ENCODE measurements around the gene KBTBD2.
A peak's percentile ranks its signal among the peaks of the same experiment; 100 is the strongest.
"Not testable (repeated sequence)": the region's sequence is repeated elsewhere in the genome, so short reads cannot be mapped to it uniquely, and the experiment has no call there.

KBTBD2 gene

DNA sequence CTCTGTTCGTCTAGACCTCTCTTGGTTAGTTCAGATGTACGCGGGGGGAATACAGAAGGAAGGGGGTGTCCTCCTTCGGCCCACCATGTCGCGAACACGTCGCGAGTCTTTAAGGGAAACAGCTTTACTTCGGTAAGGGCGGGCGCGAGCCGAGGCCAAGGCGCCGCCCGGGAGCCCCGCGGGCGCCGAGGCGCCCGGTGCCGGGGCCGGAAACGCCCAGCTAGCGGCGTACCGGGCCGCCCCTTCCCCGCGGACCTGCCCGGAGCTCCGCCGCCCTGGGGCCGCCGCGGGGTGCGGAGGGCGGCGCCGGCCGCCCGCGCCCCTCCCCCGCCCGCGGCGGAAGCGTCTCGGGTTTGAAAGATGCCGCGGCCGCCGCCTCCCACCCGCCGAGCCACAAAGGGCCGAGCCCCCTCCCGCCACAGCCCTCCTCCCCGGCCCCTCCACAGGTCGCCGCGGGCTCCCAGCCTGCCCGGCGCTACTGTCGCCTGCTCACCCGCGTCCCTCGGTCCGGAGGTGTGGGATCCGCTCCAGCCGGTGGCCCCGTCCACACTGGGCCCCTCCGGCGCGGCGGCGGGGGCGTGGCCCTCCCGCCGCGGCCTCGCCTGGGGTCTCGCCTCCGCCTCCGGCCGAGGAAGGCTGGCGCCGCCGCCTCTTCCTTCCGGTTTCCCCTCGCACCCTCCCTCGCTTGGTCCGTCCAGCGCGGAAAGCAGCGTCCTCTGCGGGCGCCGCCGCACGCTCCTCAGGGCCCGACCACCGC is at the start of gene KBTBD2:
TSS of gene KBTBD2 (minus strand) at position 718 of the 757 bp plus-strand sequence. CDS start 12,156 bp downstream, outside the sequence.
- peak; percentile 90 for DNase-seq

DNA sequence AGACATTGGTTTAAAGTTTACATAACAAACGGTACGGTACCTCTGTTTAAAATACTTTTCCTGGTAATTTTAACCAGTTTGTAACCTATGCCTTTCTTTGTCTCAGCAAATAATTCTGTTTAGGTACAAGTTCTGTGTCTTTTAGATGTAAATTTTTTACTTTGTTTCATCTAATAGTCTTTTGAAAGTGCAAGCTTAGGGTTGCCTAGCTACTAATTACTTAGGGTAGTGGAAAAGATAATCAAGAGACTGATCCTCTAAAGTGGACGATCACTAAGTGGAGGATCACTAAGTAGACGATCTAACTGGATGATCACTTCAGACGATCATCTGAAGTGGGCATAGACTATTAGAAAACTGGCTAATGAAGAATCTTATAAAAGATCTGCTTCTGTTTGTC is 49.6 kb upstream of the KBTBD2 start:
- no peak for DNase-seq

DNA sequence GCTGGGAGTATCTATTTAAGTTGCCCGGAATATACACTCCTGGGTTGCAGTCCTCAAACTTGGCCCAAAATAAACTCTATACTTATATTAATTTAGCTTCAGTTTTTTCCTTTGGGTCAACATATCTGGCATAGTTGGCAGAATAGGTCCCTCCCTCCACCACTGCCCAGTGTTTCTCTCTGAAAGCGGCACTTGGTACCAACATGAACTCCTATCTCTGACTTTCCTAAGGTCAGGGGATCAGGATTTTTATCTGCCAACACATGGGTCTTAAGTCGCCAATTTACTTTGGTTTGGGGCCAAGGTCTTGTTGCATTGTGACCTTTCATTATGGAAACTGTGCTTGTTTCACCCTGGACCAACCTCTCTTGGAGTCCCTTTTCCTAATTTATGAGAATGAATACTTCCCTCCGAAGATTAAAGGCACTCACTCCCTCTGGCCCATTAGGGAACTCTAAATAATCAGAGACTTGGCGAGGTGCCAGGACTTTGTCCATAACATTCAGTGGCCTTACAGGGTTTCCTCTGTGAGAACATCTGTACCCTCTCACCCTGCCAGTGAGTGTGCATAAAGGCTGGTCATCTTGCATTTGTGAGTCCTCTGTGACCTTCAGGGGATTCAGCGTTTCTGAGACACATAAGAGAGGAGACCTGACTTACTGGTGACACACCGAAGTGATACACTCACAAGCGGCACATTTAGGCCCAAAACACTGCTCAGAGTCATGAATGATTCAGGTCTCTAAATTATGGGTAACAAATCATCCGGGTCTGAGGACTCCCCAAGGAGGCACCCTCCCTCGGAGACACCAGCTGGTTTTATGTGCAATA is 46.0 kb upstream of the KBTBD2 start:
- no peak for DNase-seq

- no peak for DNase-seq
These were observed 45.1 kb upstream of the KBTBD2 start for GRCh38 chr7:32936689-32937088.

DNA sequence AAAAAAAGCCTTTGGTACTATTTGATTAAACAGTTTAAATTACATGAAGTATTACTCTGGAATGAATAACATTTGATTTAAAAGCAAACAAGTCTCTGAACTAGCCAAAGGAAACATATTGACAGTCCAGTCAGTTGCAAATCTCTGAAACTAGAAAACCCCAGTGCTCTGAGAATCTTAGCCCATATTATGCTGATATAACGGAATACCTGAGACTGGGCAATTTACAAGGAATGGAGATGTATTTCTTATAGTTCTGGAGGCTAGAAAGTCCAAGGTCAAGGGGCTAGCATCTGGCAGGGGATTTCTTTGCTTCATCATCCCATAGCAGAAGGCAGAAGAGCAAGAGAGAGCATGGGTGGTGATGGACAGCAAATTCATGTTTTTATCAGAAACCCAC is 44.0 kb upstream of the KBTBD2 start:
- DNase-seq, result no peak

GRCh38 chr7:32930378-32930777 is 38.8 kb upstream of the KBTBD2 start:
- DNase-seq, result no peak

DNA sequence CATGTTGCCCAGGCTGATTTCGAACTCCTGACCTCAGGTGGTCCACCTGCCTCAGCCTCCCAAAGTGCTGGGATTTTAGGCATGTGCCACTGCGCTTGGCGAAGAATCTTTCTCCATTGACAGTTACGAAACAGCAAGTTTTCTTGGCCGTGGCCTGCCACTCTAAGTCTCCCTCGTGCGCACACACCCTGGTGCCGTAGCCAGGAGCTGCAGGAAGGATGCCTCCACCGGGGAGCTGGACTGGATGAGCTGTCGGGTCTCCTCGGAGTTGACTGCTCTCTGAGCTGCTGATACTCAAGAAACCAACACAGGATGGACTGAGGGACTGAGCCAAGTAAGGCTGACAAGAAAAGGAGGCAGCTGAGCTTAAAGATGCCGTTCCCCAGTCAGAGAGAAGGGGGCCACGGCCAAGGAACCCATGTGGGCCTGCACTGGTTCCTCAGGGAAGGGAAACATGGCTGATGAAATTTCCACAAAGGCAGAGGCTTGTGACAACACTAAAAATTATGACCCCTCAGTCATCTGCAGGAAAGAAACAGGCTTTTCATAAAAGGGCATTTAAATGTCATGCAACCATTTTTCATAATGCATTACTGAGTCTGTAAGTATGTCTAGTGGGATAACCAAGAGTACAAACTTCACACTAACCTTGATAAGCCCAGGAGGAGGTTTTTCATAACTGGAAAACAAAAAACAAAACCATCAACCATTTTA is 38.0 kb upstream of the KBTBD2 start:
- DNase-seq, result no peak

DNA sequence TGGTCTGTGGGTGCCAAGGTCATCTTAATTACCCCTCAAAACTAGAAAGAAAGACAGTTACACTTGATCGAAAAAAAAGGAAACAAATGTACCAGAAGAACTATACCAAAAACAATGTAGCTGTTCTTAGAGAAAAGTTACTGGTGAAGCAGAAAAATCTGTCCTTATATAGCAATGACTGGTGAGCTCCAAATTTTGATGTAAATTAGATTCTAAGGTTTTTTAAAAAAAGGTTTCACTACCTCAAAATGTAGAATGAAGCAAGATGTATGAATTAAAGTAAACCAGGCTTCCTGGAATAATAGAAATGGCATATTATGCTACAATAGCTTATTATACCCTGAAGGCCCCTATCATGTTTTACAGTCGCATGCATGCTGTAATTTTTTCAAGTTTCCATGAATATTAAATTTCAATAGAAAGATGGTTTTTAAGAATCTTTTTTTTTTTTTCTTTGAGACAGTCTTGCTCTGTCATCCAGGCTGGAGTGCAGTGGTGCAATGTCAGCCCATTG is 37.3 kb upstream of the KBTBD2 start:
- DNase-seq, result no peak

GRCh38 chr7:32921896-32922295 is 30.3 kb upstream of the KBTBD2 start:
- DNase-seq, result no peak

DNA sequence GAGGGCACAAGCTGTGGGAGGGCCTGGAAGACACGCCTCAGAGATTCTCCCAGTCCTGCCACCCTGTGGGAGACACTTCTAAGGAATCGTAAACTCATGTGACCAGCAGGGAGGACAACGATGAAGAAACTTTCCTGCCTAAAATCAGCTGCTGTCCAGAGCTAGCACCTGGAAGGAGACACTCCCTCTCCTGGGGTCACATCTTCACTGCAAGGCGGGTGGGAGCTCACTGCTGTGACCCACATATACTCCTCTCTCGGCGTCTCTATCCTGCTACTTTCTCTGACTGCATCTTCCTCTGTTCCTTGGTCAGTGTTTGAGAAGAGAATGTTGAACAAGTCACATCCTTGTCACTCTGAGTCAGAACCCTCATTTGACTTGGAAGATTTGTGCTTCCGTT is 25.4 kb upstream of the KBTBD2 start:
- DNase-seq, result not testable (repeated sequence)

DNA sequence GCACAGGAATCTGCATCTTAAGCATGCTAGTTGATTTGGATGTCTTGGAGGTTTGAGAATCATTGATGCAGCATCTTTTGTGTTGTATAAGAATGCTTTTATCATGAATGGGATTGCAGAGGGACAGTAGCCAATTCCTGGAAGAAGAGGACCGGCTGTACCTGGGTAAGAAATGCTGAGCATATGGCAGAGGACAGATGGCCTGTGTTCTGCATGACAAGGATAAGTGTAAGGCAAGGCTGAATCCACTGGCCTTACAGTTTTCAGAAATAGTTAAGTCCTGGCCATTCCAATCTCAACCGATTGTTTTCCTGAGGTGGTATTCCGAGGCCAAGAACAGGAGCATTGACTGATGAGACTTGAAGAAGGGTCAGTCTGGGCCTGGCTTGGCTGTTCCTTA is 24.4 kb upstream of the KBTBD2 start:
- DNase-seq, result no peak

GRCh38 chr7:32915041-32915536 is 23.5 kb upstream of the KBTBD2 start:
- no peak for DNase-seq

DNA sequence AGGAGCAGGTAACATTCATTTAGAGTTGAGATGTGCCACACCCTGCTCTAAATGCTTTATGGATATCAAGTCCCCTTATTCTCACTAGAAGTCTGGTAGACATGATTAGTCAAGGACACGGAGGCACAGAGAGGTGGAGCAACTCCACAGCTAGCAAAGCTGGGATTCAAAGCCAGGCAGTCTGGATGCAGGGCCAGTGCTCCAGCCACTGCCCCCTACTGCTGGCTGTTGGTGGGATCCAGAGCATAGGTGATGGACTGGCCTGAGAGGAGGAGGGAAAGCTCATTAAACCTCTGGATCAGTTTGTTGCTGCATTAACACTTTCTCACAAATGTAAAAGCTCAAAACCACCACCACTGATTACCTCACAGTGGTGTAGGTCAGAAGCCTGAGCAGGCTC is 22.6 kb upstream of the KBTBD2 start:
- DNase-seq, result no peak

GRCh38 chr7:32910195-32910594 is 18.6 kb upstream of the KBTBD2 start:
- DNase-seq, result no peak

- peak; percentile 93 for DNase-seq
These were observed 13.7 kb upstream of the KBTBD2 start for GRCh38 chr7:32905175-32905662.

DNA sequence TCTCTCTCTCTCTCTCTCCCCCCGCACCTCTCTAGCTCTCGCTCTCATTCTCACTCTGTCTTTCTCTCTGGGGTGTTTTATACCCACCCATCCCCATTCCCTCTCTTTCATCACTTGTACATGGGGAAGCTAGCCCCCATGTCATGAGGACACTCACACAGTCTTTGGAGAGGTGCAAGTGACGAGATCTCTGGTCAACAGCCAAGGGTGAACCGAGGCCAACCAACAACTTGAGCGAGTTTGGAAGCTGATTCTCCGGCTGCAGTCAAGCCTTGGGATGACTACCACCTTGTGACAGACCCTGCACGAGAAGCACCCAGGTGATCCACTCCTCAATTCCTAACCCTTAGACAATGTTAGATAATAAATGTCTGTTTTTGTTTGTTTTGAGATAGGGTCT is 10.1 kb upstream of the KBTBD2 start:
- DNase-seq, result no peak

- DNase-seq, result no peak
These were observed 9.0 kb upstream of the KBTBD2 start for GRCh38 chr7:32900433-32900995.

DNA sequence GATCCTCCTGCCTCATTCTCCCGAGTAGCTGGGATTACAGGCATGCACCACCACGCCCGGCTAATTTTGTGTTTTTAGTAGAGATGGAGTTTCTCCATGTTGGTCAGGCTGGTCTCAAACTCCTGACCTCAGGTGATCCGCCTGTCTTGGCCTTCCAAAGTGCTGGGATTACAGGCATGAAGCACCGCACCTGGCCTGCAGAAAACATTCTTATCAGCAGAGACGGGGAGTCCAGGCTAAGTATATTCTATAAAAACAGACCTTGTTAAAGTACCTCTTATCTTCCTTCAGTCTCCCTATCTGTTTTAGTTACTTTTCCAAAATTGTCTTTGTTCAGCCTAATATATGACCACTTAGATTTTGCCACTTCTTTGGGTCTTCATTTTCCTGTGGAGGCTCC is 5.8 kb upstream of the KBTBD2 start:
- not testable (repeated sequence) for DNase-seq

- DNase-seq, result no peak
These were observed 5.2 kb upstream of the KBTBD2 start for GRCh38 chr7:32896564-32897347.

DNA sequence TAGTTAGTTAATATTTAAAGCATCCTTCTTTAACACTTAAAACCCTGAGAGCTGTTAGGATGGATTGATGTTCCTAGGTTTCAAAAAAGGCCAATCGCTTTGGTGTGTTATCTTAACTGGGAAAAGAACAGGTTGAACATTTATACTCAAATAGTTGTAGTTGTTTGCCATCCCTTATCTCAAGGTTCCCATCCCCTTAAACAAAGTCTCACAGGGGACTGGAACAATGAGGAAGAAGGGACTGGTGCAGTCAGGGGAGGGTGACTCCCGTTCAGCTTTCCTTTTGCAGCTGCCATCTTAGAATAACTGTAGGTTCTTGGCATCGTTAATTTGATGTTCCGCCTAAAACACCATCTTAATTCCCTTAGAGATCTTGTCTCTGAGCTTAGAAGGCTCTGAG is 2.6 kb upstream of the KBTBD2 start:
- DNase-seq, result no peak

GRCh38 chr7:32893722-32894121 is 2.2 kb upstream of the KBTBD2 start:
- no peak for DNase-seq

DNA sequence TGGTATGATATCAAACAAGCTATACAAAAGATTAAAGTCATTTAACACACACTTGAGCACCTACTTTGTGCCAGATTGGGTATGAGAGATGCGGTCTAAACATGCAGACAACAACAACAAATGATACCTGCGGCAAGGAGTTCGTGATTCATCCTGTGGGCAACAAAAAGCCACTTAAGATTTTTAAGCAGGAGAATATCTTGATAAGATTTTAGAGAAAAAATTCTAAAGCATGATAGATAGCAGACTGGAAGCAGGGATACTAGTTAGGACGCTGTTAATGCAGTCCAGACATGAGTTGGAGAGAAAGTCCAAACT is 1.6 kb upstream of the KBTBD2 start:
- peak; percentile 49 for DNase-seq
